IPS-18c (cell line): Measurements from ENCODE around the gene PAPOLB.

Source experiments
- H3K4me3 ChIP-seq: 2 replicates; pipeline ENCODE4 v1.7.0; 2013; ENCODE audit warnings: low read depth, mild to moderate bottlenecking, low read length, moderate library complexity; ENCODE audit not compliant: insufficient read depth
- H3K9me3 ChIP-seq: one replicate; pipeline ENCODE4 v1.6.1; 2013; ENCODE audit warnings: mild to moderate bottlenecking, low read length, moderate library complexity; ENCODE audit not compliant: control insufficient read depth, insufficient read depth

PAPOLB gene

GRCh38 chr7:4835398-4836205 lies 26.2 kb downstream of the PAPOLB start:
- Histone ChIP-seq H3K4me3 (no peak overlapping the region), H3K9me3 (no peaks in the 10 kb centered on the region)

GRCh38 chr7:4834601-4835397 lies 27.0 kb downstream of the PAPOLB start:
- Histone ChIP-seq H3K4me3 (no peak overlapping the region), H3K9me3 (no peaks in the 10 kb centered on the region)

GRCh38 chr7:4833691-4834600 lies 27.9 kb downstream of the PAPOLB start:
- H3K9me3 ChIP-seq = no peaks in the 10 kb centered on the region
- H3K4me3 ChIP-seq = no peak overlapping the region

- Histone ChIP-seq H3K4me3 (no peak overlapping the region), H3K9me3 (no peaks in the 10 kb centered on the region)
Measured at GRCh38 chr7:4833176-4833575, 28.7 kb downstream of the PAPOLB start.

GRCh38 chr7:4832711-4833110 lies 29.1 kb downstream of the PAPOLB start:
- Histone ChIP-seq H3K9me3 (no peaks in the 10 kb centered on the region), H3K4me3 (no peak overlapping the region)

- no peak overlapping the region for H3K4me3 ChIP-seq
- H3K9me3 ChIP-seq = no peaks in the 10 kb centered on the region
Measured at GRCh38 chr7:4831723-4832495, 29.9 kb downstream of the PAPOLB start.

GRCh38 chr7:4830176-4830575 lies 31.7 kb downstream of the PAPOLB start:
- H3K9me3 ChIP-seq = no peaks in the 10 kb centered on the region
- H3K4me3 ChIP-seq = no peak overlapping the region

- Histone ChIP-seq H3K9me3 (no peaks in the 10 kb centered on the region), H3K4me3 (no peak overlapping the region)
Measured at GRCh38 chr7:4828720-4829383, 33.0 kb downstream of the PAPOLB start.

- no peak overlapping the region for H3K4me3 ChIP-seq
- no peaks in the 10 kb centered on the region for H3K9me3 ChIP-seq
Measured at GRCh38 chr7:4825081-4825480, 36.7 kb downstream of the PAPOLB start.

GRCh38 chr7:4824120-4824775 lies 37.6 kb downstream of the PAPOLB start:
- no peak overlapping the region for H3K4me3 ChIP-seq
- no peaks in the 10 kb centered on the region for H3K9me3 ChIP-seq

- no peaks in the 10 kb centered on the region for H3K9me3 ChIP-seq
Measured at GRCh38 chr7:4823441-4824119, 38.2 kb downstream of the PAPOLB start.

GRCh38 chr7:4822677-4823076 lies 39.2 kb downstream of the PAPOLB start:
- Histone ChIP-seq H3K9me3 (no peaks in the 10 kb centered on the region), H3K4me3 (no peak overlapping the region)

More at GRCh38 chr7:4823441-4824119, 38.2 kb downstream of the PAPOLB start:
- no peak overlapping the region for H3K4me3 ChIP-seq

- H3K9me3 ChIP-seq = no peaks in the 10 kb centered on the region
Measured at GRCh38 chr7:4820967-4821471, 40.8 kb downstream of the PAPOLB start.

GRCh38 chr7:4820405-4820966 lies 41.3 kb downstream of the PAPOLB start:
- Histone ChIP-seq H3K9me3 (no peaks in the 10 kb centered on the region), H3K4me3 (no peak overlapping the region)

More at GRCh38 chr7:4820967-4821471, 40.8 kb downstream of the PAPOLB start:
- H3K4me3 ChIP-seq = no peak overlapping the region
